GM12864 (cell line): Measurements from ENCODE around the gene CTNNA2.

Source experiments
- DNase-seq: peaks from one replicate; pipeline ENCODE4 v3.0.0-alpha.2; 2011; ENCODE audit warnings: low read depth
- H3K4me3 ChIP-seq: 2 replicates; pipeline ENCODE4 v1.5.1; 2011; ENCODE audit warnings: mild to moderate bottlenecking, low read depth, low read length, control low read depth
- TF ChIP-seq, protein P1 (sequence below): IDR thresholded peaks from 2 replicates; pipeline ENCODE4 v1.5.1; 2011; ENCODE audit warnings: low read depth, mild to moderate bottlenecking, moderate library complexity, low read length, control low read depth, inconsistent platforms; ENCODE audit errors: missing control alignments

CTNNA2 gene

DNA sequence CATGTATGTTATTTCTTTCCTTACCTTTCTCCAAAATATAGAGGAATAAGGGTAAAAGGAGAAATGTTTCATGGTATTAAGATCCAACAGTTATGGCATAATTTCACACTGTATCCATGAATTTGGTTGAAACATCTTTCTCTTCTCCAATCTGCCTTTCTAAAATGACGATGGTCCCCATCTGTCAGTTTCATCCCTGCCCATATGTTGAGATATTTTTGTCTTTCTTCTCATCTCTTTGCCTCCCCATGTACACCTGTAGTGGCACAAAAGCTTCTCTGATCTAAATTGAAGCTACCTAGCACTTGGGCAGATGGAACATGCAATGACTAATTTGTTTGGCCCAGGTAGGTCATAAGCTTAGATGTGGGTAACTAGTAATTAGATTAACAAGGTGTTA lies 882.4 kb downstream of the CTNNA2 start:
- no peak for DNase-seq
- TF ChIP-seq, protein P1, sequence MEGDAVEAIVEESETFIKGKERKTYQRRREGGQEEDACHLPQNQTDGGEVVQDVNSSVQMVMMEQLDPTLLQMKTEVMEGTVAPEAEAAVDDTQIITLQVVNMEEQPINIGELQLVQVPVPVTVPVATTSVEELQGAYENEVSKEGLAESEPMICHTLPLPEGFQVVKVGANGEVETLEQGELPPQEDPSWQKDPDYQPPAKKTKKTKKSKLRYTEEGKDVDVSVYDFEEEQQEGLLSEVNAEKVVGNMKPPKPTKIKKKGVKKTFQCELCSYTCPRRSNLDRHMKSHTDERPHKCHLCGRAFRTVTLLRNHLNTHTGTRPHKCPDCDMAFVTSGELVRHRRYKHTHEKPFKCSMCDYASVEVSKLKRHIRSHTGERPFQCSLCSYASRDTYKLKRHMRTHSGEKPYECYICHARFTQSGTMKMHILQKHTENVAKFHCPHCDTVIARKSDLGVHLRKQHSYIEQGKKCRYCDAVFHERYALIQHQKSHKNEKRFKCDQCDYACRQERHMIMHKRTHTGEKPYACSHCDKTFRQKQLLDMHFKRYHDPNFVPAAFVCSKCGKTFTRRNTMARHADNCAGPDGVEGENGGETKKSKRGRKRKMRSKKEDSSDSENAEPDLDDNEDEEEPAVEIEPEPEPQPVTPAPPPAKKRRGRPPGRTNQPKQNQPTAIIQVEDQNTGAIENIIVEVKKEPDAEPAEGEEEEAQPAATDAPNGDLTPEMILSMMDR = no peak
- no peak overlapping the region for H3K4me3 ChIP-seq

DNA sequence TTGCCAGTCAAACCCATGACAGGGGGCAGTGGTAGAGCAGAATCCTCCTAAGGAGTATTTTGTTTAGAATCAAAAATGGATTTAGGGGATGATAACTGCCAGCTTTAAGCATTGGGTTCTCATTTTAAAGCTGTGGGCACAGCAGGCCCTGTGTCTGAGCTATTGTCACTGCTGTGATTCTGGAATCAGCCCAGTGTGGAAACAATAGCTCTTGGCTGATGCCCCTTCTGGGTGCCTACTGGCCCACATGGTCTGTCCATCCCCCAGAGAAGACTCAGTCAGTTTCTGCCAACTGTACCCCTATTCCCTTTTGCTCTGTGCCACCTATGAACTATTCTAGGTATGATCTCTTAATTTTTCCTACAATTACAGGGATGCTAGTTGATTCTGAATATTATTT lies 883.4 kb downstream of the CTNNA2 start:
- TF ChIP-seq, protein P1 = no peak
- DNase-seq = no peak
- H3K4me3 ChIP-seq = no peak overlapping the region

DNA sequence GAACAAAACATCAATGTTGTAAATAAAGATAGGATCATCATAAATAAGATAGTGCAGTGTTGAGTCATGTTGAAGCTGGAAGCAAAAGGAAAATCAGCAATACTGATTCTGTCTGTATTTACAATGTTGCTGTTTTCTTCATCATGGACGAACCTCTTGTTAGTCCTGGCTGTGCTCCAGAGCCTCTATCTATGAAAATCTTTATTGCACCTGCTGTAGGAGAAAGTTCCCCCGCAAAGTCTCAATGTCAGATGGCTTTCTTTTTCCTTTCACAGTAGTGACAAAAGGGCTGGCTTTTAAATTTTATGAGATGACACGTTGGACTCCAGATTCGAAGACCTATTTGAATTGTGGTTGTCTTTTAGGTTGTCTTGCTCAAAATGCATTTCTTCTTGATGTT lies 890.2 kb downstream of the CTNNA2 start:
- no peak for DNase-seq
- no peak overlapping the region for H3K4me3 ChIP-seq
- TF ChIP-seq, protein P1 = no peak

DNA sequence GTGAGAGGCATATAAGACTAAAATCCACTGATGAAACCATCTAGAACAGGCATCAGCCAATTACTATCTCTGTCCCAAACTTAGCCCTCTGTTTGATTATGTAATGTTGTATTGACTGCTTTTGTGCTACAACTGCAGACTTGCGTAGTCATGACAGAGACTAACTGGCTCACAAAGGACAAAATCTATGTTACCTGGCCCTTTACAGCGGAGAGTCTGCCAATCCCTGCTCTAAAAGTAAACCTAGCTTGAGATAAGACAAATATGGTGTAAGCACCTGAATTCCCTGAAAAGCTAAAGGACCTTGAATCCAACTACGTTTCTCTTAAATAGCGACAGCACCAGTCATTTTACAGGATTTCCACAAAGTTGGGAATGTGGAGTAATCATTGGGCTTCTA lies 894.5 kb downstream of the CTNNA2 start:
- DNase-seq = no peak
- TF ChIP-seq, protein P1 = no peak
- H3K4me3 ChIP-seq = no peak overlapping the region

DNA sequence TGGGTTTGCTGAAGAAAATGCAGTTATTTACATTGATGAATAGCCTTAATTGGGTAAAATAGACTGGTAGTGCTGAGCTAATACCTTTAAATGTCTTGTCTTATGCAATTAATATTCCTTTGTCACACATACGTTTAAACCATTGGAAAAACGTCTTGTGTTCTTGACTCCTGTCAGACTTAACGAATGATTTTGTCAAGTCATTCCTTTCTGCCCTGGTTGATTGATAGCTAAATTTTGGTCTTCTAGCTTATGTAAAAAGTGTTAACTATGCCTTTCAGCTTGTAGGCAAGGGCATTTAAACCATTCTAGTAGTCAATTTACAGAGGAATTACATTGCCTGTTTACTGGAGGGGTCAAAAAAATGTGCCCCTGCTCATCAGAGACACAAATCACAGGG lies 897.5 kb downstream of the CTNNA2 start:
- DNase-seq = no peak
- TF ChIP-seq, protein P1 = no peak

DNA sequence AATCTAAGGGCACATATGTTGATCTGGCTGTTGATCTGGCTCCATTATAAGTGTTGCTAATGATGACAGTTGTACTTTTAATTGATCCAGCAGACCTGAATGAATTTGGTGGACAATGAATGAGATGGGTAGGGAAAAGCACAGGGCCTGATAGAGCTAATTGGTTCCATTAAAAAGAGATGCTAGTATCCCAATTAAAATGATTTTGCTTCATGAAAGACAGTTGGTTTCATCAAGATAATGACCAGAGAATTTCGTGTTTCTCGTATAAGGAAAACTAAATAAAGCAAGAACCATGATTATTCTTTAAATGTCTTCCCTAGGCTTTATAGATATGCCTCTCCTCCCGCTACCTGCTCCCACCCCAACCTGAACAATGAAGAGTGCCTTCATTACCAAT lies 900.3 kb downstream of the CTNNA2 start:
- DNase-seq = no peak
- TF ChIP-seq, protein P1 = no peak
- H3K4me3 ChIP-seq = no peak overlapping the region

More for the DNA sequence above, 897.5 kb downstream of the CTNNA2 start:
- no peak overlapping the region for H3K4me3 ChIP-seq

DNA sequence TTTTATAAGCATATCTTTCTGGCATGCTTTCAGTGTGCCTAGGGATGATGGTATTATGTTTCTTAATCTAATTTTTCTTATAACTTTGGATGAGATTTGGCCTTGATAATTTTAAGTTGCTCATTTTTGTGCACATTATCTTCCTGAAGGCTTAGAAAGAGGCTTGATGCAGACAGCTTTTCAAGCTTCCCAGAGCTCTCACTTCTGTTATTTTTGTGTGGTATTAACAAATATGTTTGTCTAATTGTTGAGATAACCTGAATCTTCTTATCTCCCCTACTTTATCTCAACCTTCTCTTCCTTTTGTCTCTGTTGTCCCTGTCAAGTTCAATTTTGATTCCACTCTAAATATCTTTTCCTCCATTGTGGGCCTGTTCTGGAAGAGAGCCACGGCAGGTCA lies 904.9 kb downstream of the CTNNA2 start:
- no peak for DNase-seq
- H3K4me3 ChIP-seq = no peak overlapping the region
- TF ChIP-seq, protein P1 = no peak
